Measurements from ENCODE around the gene TMEM184B. TPM values are rescaled to one million over a fixed set of nuclear protein-coding genes. Genes with fewer than 3 reads are reported as not detected.

The TMEM184B gene
- total and polyA plus RNA-seq, 10 of the 15 experiments (the other 5 are each of a cell fraction or from before 2014, with no cell fraction given): 0.56 to 22.4 (median 7.9) TPM

GRCh38 chr22:38202437-38203089 lies 70.2 kb downstream of the TMEM184B start (continued):
- TF ChIP-seq ZNF592 (IDR thresholded peaks at IDR 0.05): no peak
- 0 out of 2 replicates have a peak, but pooled peaks have one; percentile 12 for TF ChIP-seq LARP7 (IDR thresholded peaks at IDR 0.05)
- TF ChIP-seq DPF2 (IDR thresholded peaks at IDR 0.05): 0 out of 2 replicates have a peak, but pooled peaks have one; percentile 58
- TF ChIP-seq NBN (IDR thresholded peaks at IDR 0.05): 0 out of 2 replicates have a peak, but pooled peaks have one; percentile 68
- TF ChIP-seq MTA2 (IDR thresholded peaks at IDR 0.05; ENCODE audit: low read depth): peak; percentile 10; the same call in 1 of the 2 replicates
- no peak for TF ChIP-seq EED (IDR thresholded peaks at IDR 0.05; ENCODE audit: low read depth)
- TF ChIP-seq PRDM15 (CRISPR knock-in tag; IDR thresholded peaks at IDR 0.05): no peak
- TF ChIP-seq ZBTB33 (IDR thresholded peaks at IDR 0.05): no peak
- TF ChIP-seq CTCF (IDR thresholded peaks at IDR 0.05 in 2 of 3, conservative IDR thresholded peaks at IDR 0.05 in 1 of 3; ENCODE audit: control insufficient read depth in 2 of 3, extremely low read depth in 1 of 3, insufficient read depth in 1 of 3, low read depth in 3 of 3, low read length in 3 of 3): no peak
- TF ChIP-seq KAT2A (conservative IDR thresholded peaks at IDR 0.05; ENCODE audit: control insufficient read depth, low read depth, low read length): no peak
- TF ChIP-seq STAT3 (IDR thresholded peaks at IDR 0.05; ENCODE audit: low read depth, low read length): no peak
- TF ChIP-seq, protein P1, sequence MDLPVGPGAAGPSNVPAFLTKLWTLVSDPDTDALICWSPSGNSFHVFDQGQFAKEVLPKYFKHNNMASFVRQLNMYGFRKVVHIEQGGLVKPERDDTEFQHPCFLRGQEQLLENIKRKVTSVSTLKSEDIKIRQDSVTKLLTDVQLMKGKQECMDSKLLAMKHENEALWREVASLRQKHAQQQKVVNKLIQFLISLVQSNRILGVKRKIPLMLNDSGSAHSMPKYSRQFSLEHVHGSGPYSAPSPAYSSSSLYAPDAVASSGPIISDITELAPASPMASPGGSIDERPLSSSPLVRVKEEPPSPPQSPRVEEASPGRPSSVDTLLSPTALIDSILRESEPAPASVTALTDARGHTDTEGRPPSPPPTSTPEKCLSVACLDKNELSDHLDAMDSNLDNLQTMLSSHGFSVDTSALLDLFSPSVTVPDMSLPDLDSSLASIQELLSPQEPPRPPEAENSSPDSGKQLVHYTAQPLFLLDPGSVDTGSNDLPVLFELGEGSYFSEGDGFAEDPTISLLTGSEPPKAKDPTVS (IDR thresholded peaks at IDR 0.05; ENCODE audit: low read depth, low read length): no peak
- no peak for TF ChIP-seq ATF7 (IDR thresholded peaks at IDR 0.05; ENCODE audit: low read depth)
- peak; percentile 85 for TF ChIP-seq RAD51 (IDR thresholded peaks at IDR 0.05)
- no peak for TF ChIP-seq RFX5 (IDR thresholded peaks at IDR 0.05; ENCODE audit: low read depth, low read length)
- TF ChIP-seq ASH2L (IDR thresholded peaks at IDR 0.05; ENCODE audit: borderline replicate concordance, low read depth): no peak

Data from GM12878 (cell line).